PFSK-1 (cell line): ENCODE measurements around the gene STN1.

Source experiments
- FOXP2 ChIP-seq: optimal IDR thresholded peaks from 2 replicates; pipeline ENCODE3; 2011; ENCODE audit warnings: borderline replicate concordance, control low read depth, inconsistent platforms; ENCODE audit not compliant: insufficient read depth; ENCODE audit errors: extremely low read length, extremely low read depth
- POLR2AphosphoS5 ChIP-seq: IDR thresholded peaks from 2 replicates; pipeline ENCODE4 v1.6.1; 2012; ENCODE audit warnings: low read depth, mild to moderate bottlenecking, control low read depth, low read length, moderate library complexity
- SIN3A ChIP-seq: IDR thresholded peaks from 2 replicates; pipeline ENCODE4 v1.6.1; 2012; ENCODE audit warnings: mild to moderate bottlenecking, low read length, moderate library complexity, borderline replicate concordance; ENCODE audit not compliant: insufficient read depth
- TAF1 ChIP-seq: IDR thresholded peaks from 2 replicates; pipeline ENCODE4 v1.6.1; 2012; ENCODE audit warnings: low read length, control low read depth, borderline replicate concordance; ENCODE audit not compliant: insufficient read depth
- TF ChIP-seq, protein P1 (sequence below), 2 experiments: IDR thresholded peaks; 2 replicates each; pipeline versions ENCODE4 v1.6.1 to v1.8.0; 2011 to 2012; ENCODE audit warnings: low read depth in 2 of 2, low read length in 2 of 2, control low read depth in 1 of 2, inconsistent platforms in 1 of 2, mild to moderate bottlenecking in 1 of 2, moderate library complexity in 1 of 2; ENCODE audit not compliant: insufficient read depth in 1 of 2

STN1 gene

GRCh38 chr10:103929381-103929921, 11.5 kb upstream of the STN1 start:
- TF ChIP-seq, protein P1, sequence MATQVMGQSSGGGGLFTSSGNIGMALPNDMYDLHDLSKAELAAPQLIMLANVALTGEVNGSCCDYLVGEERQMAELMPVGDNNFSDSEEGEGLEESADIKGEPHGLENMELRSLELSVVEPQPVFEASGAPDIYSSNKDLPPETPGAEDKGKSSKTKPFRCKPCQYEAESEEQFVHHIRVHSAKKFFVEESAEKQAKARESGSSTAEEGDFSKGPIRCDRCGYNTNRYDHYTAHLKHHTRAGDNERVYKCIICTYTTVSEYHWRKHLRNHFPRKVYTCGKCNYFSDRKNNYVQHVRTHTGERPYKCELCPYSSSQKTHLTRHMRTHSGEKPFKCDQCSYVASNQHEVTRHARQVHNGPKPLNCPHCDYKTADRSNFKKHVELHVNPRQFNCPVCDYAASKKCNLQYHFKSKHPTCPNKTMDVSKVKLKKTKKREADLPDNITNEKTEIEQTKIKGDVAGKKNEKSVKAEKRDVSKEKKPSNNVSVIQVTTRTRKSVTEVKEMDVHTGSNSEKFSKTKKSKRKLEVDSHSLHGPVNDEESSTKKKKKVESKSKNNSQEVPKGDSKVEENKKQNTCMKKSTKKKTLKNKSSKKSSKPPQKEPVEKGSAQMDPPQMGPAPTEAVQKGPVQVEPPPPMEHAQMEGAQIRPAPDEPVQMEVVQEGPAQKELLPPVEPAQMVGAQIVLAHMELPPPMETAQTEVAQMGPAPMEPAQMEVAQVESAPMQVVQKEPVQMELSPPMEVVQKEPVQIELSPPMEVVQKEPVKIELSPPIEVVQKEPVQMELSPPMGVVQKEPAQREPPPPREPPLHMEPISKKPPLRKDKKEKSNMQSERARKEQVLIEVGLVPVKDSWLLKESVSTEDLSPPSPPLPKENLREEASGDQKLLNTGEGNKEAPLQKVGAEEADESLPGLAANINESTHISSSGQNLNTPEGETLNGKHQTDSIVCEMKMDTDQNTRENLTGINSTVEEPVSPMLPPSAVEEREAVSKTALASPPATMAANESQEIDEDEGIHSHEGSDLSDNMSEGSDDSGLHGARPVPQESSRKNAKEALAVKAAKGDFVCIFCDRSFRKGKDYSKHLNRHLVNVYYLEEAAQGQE (IDR thresholded peaks at IDR 0.05; ENCODE audit: insufficient read depth in 1 of 2, low read depth in 2 of 2, low read length in 2 of 2) = no peak
- TF ChIP-seq POLR2AphosphoS5 (no peak), SIN3A (no peak), TAF1 (no peak), FOXP2 (no peak)

DNA sequence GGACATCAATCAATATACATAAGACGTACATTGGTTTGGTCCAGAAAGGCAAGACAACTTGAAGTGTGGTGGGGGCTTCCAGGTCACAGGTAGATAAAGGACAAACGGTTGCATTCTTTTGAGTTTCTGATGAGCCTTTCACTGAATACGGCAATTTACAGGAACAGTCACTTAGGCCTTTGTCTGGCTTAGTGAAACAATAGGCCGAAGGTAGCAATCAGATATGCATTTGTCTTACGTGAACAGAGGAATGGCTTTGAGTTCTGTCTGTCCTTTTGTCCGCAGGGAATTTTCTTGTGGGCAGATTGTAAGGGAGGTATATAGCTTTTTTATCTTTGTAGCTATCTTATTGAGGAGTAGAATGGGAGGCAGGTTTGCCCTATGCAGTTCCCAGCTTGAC, 10.8 kb upstream of the STN1 start:
- TF ChIP-seq, protein P1 (IDR thresholded peaks at IDR 0.05; ENCODE audit: insufficient read depth in 1 of 2, low read depth in 2 of 2, low read length in 2 of 2) = no peak
- TF ChIP-seq FOXP2 (no peak), SIN3A (no peak), TAF1 (no peak), POLR2AphosphoS5 (no peak)

DNA sequence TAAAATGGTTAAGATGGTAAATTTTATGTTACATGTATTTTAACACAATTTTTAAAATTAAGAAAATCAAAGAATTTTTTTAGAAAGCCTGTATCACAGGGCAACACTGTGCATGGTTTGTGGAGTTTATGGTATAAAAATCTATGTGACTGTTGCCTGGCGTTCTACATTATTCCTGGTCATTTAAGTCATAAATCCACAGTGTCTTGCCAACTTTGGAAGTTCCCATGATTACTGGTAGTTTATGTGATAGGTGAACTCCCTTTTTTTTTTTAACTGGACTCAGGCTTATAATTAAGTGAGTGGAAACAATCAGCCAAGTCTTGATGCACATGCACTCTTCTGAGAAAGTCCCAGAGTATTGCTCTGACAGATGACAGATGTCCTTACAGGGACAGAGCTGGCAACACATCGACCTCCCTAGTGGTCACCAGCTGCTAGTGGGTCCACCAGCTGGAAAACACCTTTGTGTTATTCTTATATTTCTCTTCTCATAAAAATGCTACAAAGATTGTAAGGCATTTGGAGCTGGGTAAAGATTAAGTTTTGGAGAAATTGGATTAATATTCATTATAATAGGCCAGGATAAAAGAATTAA, 8.8 kb upstream of the STN1 start:
- no peak for TF ChIP-seq POLR2AphosphoS5
- no peak for TF ChIP-seq FOXP2
- TF ChIP-seq, protein P1 (IDR thresholded peaks at IDR 0.05; ENCODE audit: insufficient read depth in 1 of 2, low read depth in 2 of 2, low read length in 2 of 2) = no peak
- TF ChIP-seq TAF1 = no peak
- no peak for TF ChIP-seq SIN3A

DNA sequence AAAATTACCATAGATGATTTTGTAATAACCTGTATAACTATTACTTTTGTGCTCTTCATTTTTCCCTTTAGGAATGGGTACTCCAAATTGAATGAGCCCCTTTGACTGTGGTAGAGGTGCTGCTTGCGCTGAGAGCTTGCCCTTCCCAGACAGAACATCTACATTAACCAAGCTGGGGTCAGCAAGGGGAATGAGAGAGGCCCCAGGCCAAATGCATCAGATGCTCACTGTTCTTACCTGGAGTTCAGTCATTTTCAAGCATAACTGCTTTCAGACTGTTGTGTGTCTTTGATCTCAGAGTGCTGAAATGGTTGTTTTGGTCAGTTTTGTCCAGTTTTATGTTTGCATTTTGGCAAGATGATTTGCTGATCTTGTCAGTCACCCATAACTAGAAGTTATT, 7.6 kb upstream of the STN1 start:
- TF ChIP-seq, protein P1 (IDR thresholded peaks at IDR 0.05; ENCODE audit: insufficient read depth in 1 of 2, low read depth in 2 of 2, low read length in 2 of 2) = no peak
- no peak for TF ChIP-seq FOXP2
- TF ChIP-seq POLR2AphosphoS5 = no peak
- no peak for TF ChIP-seq TAF1
- TF ChIP-seq SIN3A = no peak
